GM12878 (cell line): ENCODE measurements around the gene TTLL11. TPM values are rescaled to one million over a fixed set of nuclear protein-coding genes. Genes with fewer than 3 reads are reported as not detected.

Experiments used
- ATAC-seq: fragments of 200-7000 bp; cut with Tn5 transposase; 3 replicates; pipeline ENCODE4 v1.9.1; 2020; ENCODE audit warnings: mild to moderate bottlenecking, moderate library complexity
- BruUV-seq: library from RNA; stranded (reverse); fragments of 400-500 nt; replicated peaks from 2 replicates; lab custom pipeline; 2021; lab: Mats Ljungman, UMichigan
- CTCF ChIA-PET: fragments of 300-600 bp; sonication (Branson Sonifier 250); formaldehyde crosslinking; extraction: SDS; loops from one replicate; lab custom pipeline; 2021; ENCODE audit warnings: inconsistent platforms; lab: Yijun Ruan, JAX
- POLR2A ChIA-PET: fragments of 350-600 bp; formaldehyde crosslinking; extraction: SDS; loops from one replicate; lab custom pipeline; 2021; ENCODE audit warnings: inconsistent platforms; lab: Charles Lee
- RAD21 ChIA-PET: fragments of 300-600 bp; sonication (Branson Sonifier 250); formaldehyde crosslinking; loops from one replicate; lab custom pipeline; 2023; ENCODE audit warnings: antibody characterized with exemption; ENCODE audit not compliant: unreplicated experiment; lab: Charles Lee
- SMC1A ChIA-PET: fragments of 300-600 bp; sonication (Branson Sonifier 250); formaldehyde crosslinking; loops from one replicate; lab custom pipeline; 2023; ENCODE audit not compliant: unreplicated experiment, uncharacterized antibody; lab: Charles Lee
- DNase-seq: peaks from one replicate; pipeline ENCODE4 v3.0.0-alpha.2; 2011; ENCODE audit warnings: low read depth, low spot score
- FAIRE-seq: peaks from 3 replicates; lab custom pipeline; 2011; peaks lifted over from hg19 to GRCh38; lab: Jason Lieb, UNC
- H2AFZ ChIP-seq: 2 replicates; pipeline ENCODE4 v1.6.0; 2011; ENCODE audit warnings: low read depth, low read length, control low read depth; ENCODE audit not compliant: control insufficient read depth
- H3K27ac ChIP-seq: 2 replicates; pipeline ENCODE4 v1.5.1; 2011; ENCODE audit warnings: control low read depth; ENCODE audit not compliant: control insufficient read depth, insufficient read depth
- H3K27me3 ChIP-seq, 2 experiments: replicated peaks in 1 of 2; 2 replicates each; pipeline versions ENCODE4 v1.6.0 to v1.6.1; 2011; ENCODE audit warnings: low read length in 1 of 2; ENCODE audit not compliant: control insufficient read depth in 2 of 2, insufficient read depth in 2 of 2
- H3K36me3 ChIP-seq, 2 experiments: 2 replicates each; pipeline ENCODE4 v1.5.1; 2011; ENCODE audit warnings: low read length in 1 of 2; ENCODE audit not compliant: control insufficient read depth in 2 of 2, insufficient read depth in 2 of 2
- H3K4me1 ChIP-seq: 2 replicates; pipeline ENCODE4 v1.6.1; 2011; ENCODE audit warnings: mild to moderate bottlenecking, low read length, moderate library complexity, mixed read lengths; ENCODE audit not compliant: control insufficient read depth, insufficient read depth
- H3K4me2 ChIP-seq: 2 replicates; pipeline ENCODE4 v1.6.0; 2011; ENCODE audit warnings: control low read depth; ENCODE audit not compliant: control insufficient read depth, insufficient read depth
- H3K4me3 ChIP-seq: fragments of 200-600 bp; sonication (generic); 2 replicates; pipeline ENCODE4 v1.5.1; 2016
- H3K79me2 ChIP-seq: 2 replicates; pipeline ENCODE4 v1.6.0; 2011; ENCODE audit warnings: low read length; ENCODE audit not compliant: control insufficient read depth, insufficient read depth
- H3K9ac ChIP-seq: 2 replicates; pipeline ENCODE4 v1.8.0; 2011; ENCODE audit warnings: low read length, control low read depth, mixed read lengths; ENCODE audit not compliant: control insufficient read depth, insufficient read depth
- H3K9me3 ChIP-seq: replicated peaks from 3 replicates; pipeline ENCODE4 v1.5.1; 2011; ENCODE audit warnings: mild to moderate bottlenecking, low read length; ENCODE audit not compliant: control insufficient read depth, insufficient read depth
- H4K20me1 ChIP-seq: 2 replicates; pipeline ENCODE4 v1.6.0; 2011; ENCODE audit not compliant: control insufficient read depth, insufficient read depth
- JUND ChIP-seq: IDR thresholded peaks from 2 replicates; pipeline ENCODE4 v1.6.1; 2012; ENCODE audit warnings: low read depth, mild to moderate bottlenecking, low read length, improper control_type of control experiment, moderate library complexity
- NR2C2 ChIP-seq: IDR thresholded peaks from 2 replicates; pipeline ENCODE4 v1.6.1; 2011; ENCODE audit warnings: borderline replicate concordance, low read depth; ENCODE audit not compliant: control insufficient read depth, insufficient read length
- RCOR1 ChIP-seq: conservative IDR thresholded peaks from 2 replicates; pipeline ENCODE4 v1.6.1; 2012; ENCODE audit warnings: low read depth, low read length, improper control_type of control experiment
- RELA ChIP-seq: fragments of 450-650 bp; IDR thresholded peaks from 2 replicates; pipeline ENCODE4 v1.8.0; 2014; ENCODE audit warnings: borderline replicate concordance; ENCODE audit not compliant: partially characterized antibody
- STAT1 ChIP-seq: fragments of 450-650 bp; conservative IDR thresholded peaks from 2 replicates; pipeline ENCODE4 v1.6.1; 2014; ENCODE audit warnings: antibody characterized with exemption, mild to moderate bottlenecking
- TARDBP ChIP-seq: IDR thresholded peaks from 2 replicates; pipeline ENCODE4 v1.6.1; 2016; ENCODE audit warnings: borderline replicate concordance
- WGBS: methylation state at CpG from one replicate; pipeline ENCODE4 v1.1.6; 2016; ENCODE audit warnings: low lambda C conversion rate; ENCODE audit not compliant: insufficient replicate concordance, insufficient coverage; ENCODE audit errors: missing lambda C conversion rate; 5-methylcytosine and 5-hydroxymethylcytosine counted together
- in situ Hi-C: fragments of 300-500 bp; cut with MboI; formaldehyde crosslinking; loops from 9 replicates; pipeline ENCODE4 v1.14.3; 2018; ENCODE audit warnings: mixed read lengths
- intact Hi-C: fragments of 100-400 bp; cut with micrococcal nuclease; formaldehyde crosslinking; loops from one replicate; pipeline ENCODE4 v1.14.2; 2022; ENCODE audit not compliant: unreplicated experiment
- polyA plus RNA-seq, 11 experiments: library from polyadenylated mRNA; depleted of rRNA in 4 of 11; unstranded in 6 of 11; stranded (reverse) in 5 of 11; fragments of >200 nt; fragmentation: Nextera tagmentation in 4 of 11; fragmentation: Illumina TruSeq in 1 of 11; extraction: Ambion mirVana in 4 of 11; extraction: Trizol in 1 of 11; gene quantifications; 1 replicate in 1 of 11; 2 replicates in 10 of 11; pipeline versions ENCODE4 v1.2.1 to v1.2.3, GENCODE V29; 2011 to 2016; ENCODE audit warnings: inconsistent platforms in 2 of 11, missing spikeins in 2 of 11, low read depth in 1 of 11
- total RNA-seq, 4 experiments: library from RNA; depleted of rRNA in 3 of 4; stranded (reverse); fragments of >200 nt in 3 of 4; fragmentation: Illumina TruSeq in 1 of 4; extraction: Trizol in 1 of 4; gene quantifications; 2 replicates each; pipeline versions ENCODE4 v1.2.1 to v1.2.3, GENCODE V29; 2013 to 2021
- TF ChIP-seq, protein P1 (sequence below): fragments of 450-650 bp; conservative IDR thresholded peaks from 2 replicates; pipeline ENCODE4 v1.6.1; 2017; ENCODE audit warnings: mild to moderate bottlenecking, moderate library complexity

Gene TTLL11
- total and polyA plus RNA-seq, 10 of the 15 experiments (the other 5 are each of a cell fraction or from before 2014, with no cell fraction given): 1.2 to 3.7 (median 2.9) TPM

GRCh38 chr9:121858788-121859187, 234.3 kb downstream of the TTLL11 start:
- Histone ChIP-seq H3K9ac (no peak overlapping the region), H3K27ac (no peak overlapping the region), H3K4me3 (no peak overlapping the region), H3K4me2 (no peak overlapping the region), H3K36me3 (no peaks in the 10 kb centered on the region), H3K27me3 (no peaks in the 10 kb centered on the region; a peak in 2 of 4 replicates), H3K4me1 (no peaks in the 10 kb centered on the region), H4K20me1 (no peaks in the 10 kb centered on the region; the same call in 1 of the 2 replicates), H2AFZ (no peak overlapping the region), H3K9me3 (no peaks in the 10 kb centered on the region), H3K79me2 (no peaks in the 10 kb centered on the region)
- ChIA-PET SMC1A (no interaction called here), POLR2A (no interaction called here), RAD21 (no interaction called here), CTCF (no interaction called here)
- DNase-seq (no peak), ATAC-seq (peak; percentile 29; the same call in 2 of the 3 replicates), FAIRE-seq (no peak)
- WGBS: 1% methylated on average over 8 of the region's 8 CpGs
- in situ Hi-C loops (no loop called here), intact Hi-C loops (no loop called here)
- BruUV-seq: no TSS peak
- no peak for TF ChIP-seq RCOR1
- no peak for TF ChIP-seq STAT1
- no peak for TF ChIP-seq TARDBP
- TF ChIP-seq, protein P1, sequence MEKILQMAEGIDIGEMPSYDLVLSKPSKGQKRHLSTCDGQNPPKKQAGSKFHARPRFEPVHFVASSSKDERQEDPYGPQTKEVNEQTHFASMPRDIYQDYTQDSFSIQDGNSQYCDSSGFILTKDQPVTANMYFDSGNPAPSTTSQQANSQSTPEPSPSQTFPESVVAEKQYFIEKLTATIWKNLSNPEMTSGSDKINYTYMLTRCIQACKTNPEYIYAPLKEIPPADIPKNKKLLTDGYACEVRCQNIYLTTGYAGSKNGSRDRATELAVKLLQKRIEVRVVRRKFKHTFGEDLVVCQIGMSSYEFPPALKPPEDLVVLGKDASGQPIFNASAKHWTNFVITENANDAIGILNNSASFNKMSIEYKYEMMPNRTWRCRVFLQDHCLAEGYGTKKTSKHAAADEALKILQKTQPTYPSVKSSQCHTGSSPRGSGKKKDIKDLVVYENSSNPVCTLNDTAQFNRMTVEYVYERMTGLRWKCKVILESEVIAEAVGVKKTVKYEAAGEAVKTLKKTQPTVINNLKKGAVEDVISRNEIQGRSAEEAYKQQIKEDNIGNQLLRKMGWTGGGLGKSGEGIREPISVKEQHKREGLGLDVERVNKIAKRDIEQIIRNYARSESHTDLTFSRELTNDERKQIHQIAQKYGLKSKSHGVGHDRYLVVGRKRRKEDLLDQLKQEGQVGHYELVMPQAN: no peak
- TF ChIP-seq RELA: no peak
- TF ChIP-seq NR2C2: no peak
- no peak for TF ChIP-seq JUND
